GM18951 (cell line): ENCODE results near the gene WEE2.
"Not testable (repeated sequence)": the region's sequence is repeated elsewhere in the genome, so short reads cannot be mapped to it uniquely, and the experiment has no call there.

ENCODE experiments used
- POLR2A ChIP-seq: IDR thresholded peaks from 4 replicates; pipeline ENCODE4 v1.6.1; 2011; ENCODE audit warnings: mild to moderate bottlenecking; ENCODE audit not compliant: insufficient read length, insufficient read depth; ENCODE audit errors: extremely low read depth
- in situ Hi-C: fragments of 300-500 bp; cut with MboI; formaldehyde crosslinking; loops from one replicate; pipeline ENCODE4 v1.12.0; 2022; ENCODE audit warnings: low sequenced_read_pairs, mixed read lengths, inconsistent platforms; ENCODE audit not compliant: unreplicated experiment

Gene WEE2

DNA sequence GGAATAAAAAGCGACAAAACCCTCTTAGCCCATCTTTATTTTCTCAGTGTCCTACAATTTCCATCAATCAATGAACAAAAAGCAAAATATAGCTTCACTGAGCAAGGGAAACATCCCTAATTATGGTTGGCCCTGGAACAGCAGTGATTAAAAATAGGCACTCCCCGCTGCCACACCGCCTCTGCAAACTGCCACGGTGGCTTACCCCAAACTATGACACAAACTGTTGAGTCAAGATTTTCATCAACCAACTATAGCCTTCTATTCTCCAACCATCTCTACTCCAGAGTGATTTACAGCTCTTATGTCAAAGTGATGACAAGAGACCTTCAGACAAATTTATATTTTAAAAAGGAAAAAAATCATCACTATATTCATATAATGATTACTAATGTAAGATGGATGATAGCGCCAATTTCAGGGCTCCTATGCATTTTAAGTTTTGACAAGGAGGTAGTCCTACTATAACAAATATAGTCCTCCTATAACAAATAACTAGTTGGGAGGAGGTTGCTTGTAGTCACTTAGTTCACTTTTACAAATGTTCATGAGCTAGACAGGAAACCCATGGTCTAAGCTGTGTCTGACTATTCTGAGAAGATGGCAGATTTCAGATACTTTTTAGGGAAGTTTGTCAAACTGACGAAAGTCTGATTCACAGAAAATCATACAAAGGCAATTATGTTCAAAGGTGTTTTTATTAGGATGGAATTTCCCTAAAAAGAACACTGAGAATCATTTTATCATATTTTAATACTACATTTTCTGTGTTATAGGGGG lies 32.5 kb upstream of the WEE2 start:
- in situ Hi-C loops: no loop called here

DNA sequence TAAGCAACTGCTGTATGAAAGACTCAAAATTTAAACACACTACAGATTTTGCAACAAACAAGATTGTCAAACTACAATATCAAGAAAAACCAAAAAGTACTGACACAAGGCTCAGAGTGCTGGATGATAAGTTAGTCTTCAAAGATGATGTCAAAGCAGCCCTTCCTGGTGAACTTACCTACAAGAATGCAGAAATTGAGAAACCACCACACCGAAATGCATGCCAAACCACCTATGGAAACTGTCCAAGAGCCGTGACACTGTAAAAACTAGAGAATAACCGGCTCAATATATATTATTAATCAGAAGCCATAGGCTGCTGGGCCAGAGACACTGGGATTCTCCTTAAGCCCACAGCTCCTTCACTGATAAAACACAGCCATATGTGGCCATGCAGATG lies 31.5 kb upstream of the WEE2 start:
- in situ Hi-C loops: no loop called here
- no peak for TF ChIP-seq POLR2A

More for the DNA sequence above, 32.5 kb upstream of the WEE2 start:
- no peak for TF ChIP-seq POLR2A

DNA sequence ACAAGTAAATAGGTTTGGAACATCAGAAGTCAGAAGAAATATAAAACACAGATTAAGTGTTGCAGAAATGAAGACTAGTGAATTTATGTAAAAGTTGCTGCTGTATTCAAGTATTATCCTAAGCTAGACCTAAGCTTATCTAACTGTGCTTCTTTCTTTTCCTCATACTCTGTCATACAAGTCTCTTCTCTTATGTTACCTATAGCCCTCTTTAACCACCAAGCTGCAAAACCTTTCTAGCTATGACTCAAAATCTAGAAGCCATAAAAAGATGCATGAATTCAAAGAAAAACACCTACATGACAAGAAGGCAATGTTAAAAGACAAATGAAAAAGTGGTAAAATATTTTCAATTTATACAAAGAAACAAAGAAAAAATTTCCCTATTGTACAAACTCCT lies 29.1 kb upstream of the WEE2 start:
- in situ Hi-C loops: no loop called here

DNA sequence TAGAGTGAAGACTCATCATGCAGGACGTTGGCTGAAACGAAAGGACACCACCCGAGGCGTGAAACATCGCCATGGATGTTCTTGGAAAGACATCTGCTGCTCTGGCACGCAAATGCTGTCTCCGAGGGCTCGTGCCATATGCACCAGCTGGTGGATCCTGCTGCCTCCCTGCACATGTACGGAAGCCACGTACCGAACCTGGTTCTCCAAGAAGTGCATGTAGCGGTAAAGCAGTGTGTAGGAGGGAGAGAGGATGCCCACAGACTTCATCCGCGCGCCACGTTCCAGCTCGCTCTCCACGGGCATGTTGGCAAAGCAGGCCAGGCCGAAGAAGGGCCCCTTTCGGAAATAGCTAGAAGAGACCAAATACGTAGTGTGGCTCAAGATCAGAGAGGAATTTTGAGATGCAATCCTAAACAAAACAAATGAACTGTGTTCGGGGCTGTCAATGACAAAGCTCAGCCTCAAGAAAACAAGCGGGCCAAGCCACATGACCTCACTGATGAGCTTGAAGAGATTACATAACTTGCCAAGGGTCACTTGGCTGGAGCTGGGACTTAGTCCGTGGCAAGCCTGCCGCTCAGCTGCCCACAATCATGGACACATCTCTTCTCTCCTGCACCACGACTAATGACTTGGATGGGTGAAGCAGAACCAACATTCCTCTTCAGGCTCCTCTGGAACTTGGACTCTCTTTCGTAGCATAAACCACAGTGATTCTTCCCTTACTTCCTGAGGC lies 22.7 kb upstream of the WEE2 start:
- TF ChIP-seq POLR2A: no peak
- in situ Hi-C loops: no loop called here

More for the DNA sequence above, 29.1 kb upstream of the WEE2 start:
- no peak for TF ChIP-seq POLR2A

DNA sequence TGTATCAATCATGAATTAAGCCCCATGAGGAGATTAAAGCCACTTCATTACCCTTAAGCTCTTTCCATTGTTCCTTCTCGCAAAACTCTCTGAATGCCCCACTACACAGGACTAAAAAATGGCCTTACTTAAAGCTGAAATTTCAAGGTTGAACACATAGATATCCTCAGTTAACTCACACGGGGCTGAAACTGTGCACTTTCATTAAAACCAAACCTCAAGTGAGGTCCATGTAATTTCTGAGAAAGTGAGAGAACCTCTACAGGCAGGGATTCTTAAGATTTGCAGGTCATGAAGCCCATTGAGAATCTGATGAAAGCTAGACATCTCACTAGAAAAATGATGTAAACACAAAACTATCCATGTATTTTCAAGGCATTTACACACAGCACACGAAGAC lies 22.1 kb upstream of the WEE2 start:
- TF ChIP-seq POLR2A: no peak
- in situ Hi-C loops: no loop called here

DNA sequence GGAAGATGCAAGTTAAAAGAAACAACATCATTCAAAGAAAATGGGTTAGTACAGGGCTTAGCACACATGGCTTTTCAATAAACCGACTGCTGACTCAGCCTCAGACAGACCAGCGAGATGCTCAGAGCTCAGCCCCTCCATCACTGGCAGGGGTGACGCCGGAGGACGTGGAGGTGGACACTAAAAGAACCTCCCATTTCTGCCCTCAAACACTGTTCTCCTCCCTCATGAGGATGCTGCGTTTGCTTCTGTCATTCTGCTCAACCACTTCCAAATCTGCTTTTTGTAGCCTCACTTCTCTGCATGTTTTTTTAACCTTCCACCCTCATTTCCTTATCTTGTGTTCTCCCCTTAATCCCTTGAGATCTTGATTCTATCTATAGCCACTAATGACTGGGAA lies 21.5 kb upstream of the WEE2 start:
- TF ChIP-seq POLR2A: no peak
- in situ Hi-C loops: no loop called here

DNA sequence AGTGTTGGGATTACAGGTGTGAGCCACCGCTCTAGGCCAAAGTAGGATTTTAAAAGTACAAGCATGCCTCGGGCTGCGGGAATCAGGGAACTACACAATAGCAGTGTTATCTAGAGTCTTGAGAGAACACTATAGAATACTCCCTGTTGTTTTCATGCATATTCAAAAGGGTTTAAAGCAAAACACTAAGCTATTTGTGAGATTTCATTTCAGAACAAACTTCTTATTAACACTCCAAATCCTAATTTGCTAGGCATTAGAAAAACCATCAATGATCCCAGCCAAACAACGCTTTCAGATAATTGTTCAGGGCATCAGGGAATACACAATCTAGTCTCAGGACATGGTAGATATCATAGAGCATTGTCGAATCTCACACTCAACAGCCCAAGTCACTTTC lies 20.1 kb upstream of the WEE2 start:
- no peak for TF ChIP-seq POLR2A
- in situ Hi-C loops: no loop called here

DNA sequence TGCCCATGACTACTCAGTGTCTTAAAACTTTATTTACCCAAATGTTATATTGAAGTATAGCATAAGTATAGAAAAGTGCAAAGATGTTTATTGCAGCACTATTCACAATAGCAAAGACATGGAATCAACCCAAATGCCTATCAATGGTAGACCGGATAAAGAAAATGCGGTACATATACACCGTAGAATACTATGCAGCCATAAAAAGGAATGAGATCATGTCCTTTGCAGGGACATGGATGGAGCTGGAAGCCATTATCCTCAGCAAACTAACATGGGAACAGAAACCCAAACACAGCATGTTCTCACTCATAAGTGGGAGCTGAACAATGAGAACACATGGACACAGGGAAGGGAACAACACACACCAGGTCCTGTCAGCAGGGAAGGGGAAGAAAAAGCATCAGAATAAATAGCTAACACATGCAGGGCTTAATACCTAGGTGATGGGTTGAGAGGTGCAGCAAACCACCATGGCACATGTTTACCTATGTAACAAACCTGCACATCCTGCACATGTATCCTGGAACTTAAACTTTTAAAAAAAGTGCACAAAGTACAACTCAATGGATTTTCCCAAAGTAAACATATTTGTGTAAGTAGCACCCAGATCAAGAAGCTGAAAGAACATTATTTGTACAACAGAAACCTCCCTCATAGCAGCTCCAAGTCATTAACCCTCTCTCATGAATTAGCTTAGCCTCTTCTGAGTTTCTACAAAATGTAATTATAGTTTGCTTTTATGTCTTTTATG lies 18.9 kb upstream of the WEE2 start:
- in situ Hi-C loops: not testable (repeated sequence)

DNA sequence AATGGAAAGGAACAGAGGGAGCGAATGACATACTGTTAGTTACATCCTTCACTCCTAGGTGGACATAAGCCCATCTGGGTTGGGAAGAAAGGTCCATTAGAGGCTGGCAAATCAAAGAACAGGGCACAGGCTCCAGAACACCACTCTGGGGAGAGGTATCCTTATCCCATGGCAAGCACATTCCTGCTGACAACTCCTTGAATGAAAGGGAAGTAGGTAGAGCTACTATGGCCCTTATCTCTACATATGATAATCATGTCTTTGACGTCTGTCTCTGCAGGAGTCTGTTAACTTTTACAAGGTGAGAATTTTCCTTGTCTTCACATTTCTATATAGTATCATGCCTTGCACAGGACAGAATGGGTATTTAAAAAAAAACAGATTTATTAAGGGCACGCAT lies 16.6 kb upstream of the WEE2 start:
- TF ChIP-seq POLR2A: no peak
- in situ Hi-C loops: no loop called here

DNA sequence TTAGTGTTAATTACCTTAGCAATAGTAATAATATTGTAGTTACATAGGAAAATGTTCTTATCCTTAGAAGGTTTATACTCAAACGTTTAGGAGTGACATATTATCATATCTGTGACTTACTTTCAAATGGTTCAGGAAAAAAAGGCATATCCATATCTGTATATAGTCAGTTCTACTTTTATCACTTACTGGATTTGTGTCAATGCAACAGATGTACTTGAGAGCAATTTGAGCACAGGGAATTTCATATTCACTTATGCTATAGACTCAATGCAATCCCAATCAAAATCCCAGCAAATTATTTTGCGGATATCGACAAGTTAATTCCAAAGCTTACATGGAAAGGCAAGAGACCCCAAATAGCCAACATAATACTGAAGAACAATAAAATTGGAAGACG lies 16.2 kb upstream of the WEE2 start:
- TF ChIP-seq POLR2A: no peak
- in situ Hi-C loops: no loop called here

DNA sequence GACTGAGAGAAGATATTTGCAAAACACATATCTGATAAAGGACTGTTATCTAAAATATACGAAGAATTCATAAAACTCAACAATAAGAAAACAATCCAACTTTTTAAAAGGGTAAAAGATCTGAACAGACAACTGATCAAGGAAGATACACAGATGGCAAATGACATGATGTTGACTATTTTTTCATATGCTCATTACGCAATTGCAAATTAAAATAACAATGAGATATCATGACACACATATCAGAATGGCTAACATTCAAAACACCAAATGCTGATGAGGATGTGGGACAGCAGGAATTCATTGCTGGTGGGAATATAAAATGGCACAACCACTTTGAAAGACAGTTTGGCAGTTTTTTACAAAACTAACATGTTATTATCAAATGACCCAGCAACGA lies 15.1 kb upstream of the WEE2 start:
- in situ Hi-C loops: no loop called here
- TF ChIP-seq POLR2A: no peak

DNA sequence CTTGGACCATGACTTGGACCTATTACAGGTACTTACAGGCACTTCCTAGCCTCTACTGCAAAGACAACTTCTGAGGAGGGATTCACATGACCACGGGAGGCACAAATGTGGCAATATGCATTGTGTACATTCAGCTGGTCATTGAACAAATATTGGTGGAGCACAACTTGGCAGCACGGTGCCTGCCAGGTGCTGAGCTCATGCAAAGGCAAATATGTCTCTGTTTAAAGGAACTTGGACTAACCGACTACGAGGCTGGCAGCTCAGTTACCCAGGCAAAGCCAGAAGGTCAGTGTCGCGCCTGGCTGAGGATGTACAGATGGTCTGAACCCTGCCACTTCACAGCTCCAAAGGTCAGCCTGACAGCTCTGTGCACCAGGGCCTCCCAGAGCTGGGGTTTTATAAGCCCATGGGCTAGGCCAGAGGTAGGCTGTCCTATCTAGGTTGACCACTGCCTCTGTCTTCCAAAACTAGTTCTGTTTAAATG lies 12.3 kb upstream of the WEE2 start:
- in situ Hi-C loops: no loop called here

DNA sequence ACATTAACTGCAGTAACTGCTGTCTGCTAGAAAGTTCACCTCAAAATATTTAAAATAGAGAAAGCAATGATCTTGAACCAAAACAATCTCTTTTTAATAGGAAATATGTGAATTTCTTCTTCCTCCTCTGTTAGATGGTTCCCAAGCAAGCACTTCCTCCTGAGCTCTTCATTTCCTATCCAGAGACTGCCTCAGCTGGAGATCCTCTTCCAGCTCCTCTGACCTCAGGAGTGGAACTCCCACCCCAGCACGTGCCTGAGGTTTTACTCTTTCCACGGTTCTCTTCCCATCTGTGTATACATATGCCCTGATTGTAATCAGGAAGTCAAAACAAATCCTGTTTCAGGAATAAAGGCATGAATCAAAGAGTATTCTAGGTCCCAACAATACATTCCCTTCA lies 11.8 kb upstream of the WEE2 start:
- TF ChIP-seq POLR2A: no peak
- in situ Hi-C loops: no loop called here

More for the DNA sequence above, 12.3 kb upstream of the WEE2 start:
- TF ChIP-seq POLR2A: no peak
